Measurements from ENCODE around the gene SLC5A11.

SLC5A11 gene

DNA sequence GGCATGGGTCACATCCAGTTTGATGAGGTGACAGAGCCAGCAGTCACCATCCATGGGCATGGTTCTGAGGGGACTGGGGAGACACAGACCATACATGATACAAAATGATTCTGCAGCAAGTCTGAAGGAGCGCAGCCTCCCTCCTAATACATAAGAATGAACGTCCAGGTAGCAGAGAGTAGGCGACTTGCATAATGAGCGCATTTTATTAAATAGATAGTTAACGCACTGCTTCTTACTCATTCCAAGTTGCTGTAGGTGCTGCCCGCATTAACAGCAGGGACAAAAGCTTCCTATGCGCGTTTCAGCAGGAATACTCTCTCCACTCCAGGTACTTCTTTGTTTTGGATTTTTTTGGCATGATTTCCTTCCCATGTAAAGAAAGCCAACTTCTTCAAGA, 73.8 kb downstream of the SLC5A11 start:
- TF ChIP-seq BHLHE40 (IDR thresholded peaks at IDR 0.05; ENCODE audit: borderline replicate concordance) (no peak), CTBP1 (IDR thresholded peaks at IDR 0.05; ENCODE audit: borderline replicate concordance) (no peak), ARNT (IDR thresholded peaks at IDR 0.05) (no peak), FOXK2 (IDR thresholded peaks at IDR 0.05) (no peak), FOXM1 (IDR thresholded peaks at IDR 0.05; ENCODE audit: borderline replicate concordance) (no peak), SUZ12 (IDR thresholded peaks at IDR 0.05) (no peak), FOXA1 (IDR thresholded peaks at IDR 0.05) (no peak), SP1 (IDR thresholded peaks at IDR 0.05) (no peak), NFRKB (IDR thresholded peaks at IDR 0.05) (no peak), TARDBP (IDR thresholded peaks at IDR 0.05) (no peak), HDGF (IDR thresholded peaks at IDR 0.05; ENCODE audit: borderline replicate concordance) (no peak), ZNF384 (IDR thresholded peaks at IDR 0.05) (no peak)
- TF ChIP-seq, protein P1, sequence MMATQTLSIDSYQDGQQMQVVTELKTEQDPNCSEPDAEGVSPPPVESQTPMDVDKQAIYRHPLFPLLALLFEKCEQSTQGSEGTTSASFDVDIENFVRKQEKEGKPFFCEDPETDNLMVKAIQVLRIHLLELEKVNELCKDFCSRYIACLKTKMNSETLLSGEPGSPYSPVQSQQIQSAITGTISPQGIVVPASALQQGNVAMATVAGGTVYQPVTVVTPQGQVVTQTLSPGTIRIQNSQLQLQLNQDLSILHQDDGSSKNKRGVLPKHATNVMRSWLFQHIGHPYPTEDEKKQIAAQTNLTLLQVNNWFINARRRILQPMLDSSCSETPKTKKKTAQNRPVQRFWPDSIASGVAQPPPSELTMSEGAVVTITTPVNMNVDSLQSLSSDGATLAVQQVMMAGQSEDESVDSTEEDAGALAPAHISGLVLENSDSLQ (IDR thresholded peaks at IDR 0.05) = no peak
- ChIA-PET CTCF (no interaction called here), POLR2A (no interaction called here)

DNA sequence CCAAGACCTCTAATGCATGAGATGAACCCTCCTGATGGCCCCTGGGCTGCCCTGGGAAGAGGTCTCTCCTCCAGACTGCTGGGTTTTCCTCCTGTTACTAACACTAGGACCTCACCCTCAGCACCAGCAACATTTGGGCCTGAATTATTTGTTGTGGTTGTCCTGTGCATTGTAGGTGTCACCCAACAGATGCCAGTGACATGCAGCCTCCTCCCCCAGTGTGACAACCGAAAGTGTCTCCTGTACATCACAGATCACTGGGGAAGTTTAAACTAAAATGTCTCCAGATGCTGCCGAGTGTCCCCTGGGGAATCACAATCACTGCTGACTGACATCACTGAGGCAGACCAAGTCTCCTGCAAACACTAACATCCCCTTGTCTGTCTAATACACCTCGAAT, 74.8 kb downstream of the SLC5A11 start:
- CTCF ChIA-PET = no interaction called here
- no peak for DNase-seq (ENCODE audit: extremely low spot score)
- TF ChIP-seq CTBP1 (IDR thresholded peaks at IDR 0.05; ENCODE audit: borderline replicate concordance) = no peak
- POLR2A ChIA-PET = no interaction called here

More for the DNA sequence above, 73.8 kb downstream of the SLC5A11 start:
- no peak for DNase-seq (ENCODE audit: extremely low spot score)

DNA sequence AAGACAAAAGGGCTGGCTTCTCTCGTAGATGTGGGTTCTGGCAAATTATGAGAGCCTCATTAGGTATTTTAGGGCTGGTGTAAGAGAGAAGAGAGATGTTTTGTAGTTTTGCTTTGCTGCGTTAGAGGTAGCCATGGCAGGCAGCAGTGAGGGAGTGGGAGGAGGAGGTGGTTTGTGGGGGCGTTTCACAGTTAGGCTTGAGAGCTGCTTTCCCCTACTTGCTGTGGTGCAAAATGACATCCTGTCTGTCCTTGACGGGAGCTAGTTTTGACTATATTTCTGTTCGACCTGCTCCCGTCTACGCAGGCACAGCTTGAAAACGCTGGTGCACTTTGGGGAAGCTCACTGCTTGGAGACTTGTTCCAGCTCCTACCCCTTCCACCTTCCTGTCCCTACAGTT, 75.5 kb downstream of the SLC5A11 start:
- POLR2A ChIA-PET = no interaction called here
- no peak for DNase-seq (ENCODE audit: extremely low spot score)
- CTCF ChIA-PET = no interaction called here
- TF ChIP-seq, protein P1 (IDR thresholded peaks at IDR 0.05) = no peak
- TF ChIP-seq ARNT (IDR thresholded peaks at IDR 0.05) (no peak), TARDBP (IDR thresholded peaks at IDR 0.05) (no peak), FOXA1 (IDR thresholded peaks at IDR 0.05) (no peak), ZNF384 (IDR thresholded peaks at IDR 0.05) (no peak), L3MBTL2 (conservative IDR thresholded peaks at IDR 0.05) (no peak), HDGF (IDR thresholded peaks at IDR 0.05; ENCODE audit: borderline replicate concordance) (no peak), LEF1 (IDR thresholded peaks at IDR 0.05; ENCODE audit: borderline replicate concordance) (no peak), SP1 (IDR thresholded peaks at IDR 0.05) (no peak)

DNA sequence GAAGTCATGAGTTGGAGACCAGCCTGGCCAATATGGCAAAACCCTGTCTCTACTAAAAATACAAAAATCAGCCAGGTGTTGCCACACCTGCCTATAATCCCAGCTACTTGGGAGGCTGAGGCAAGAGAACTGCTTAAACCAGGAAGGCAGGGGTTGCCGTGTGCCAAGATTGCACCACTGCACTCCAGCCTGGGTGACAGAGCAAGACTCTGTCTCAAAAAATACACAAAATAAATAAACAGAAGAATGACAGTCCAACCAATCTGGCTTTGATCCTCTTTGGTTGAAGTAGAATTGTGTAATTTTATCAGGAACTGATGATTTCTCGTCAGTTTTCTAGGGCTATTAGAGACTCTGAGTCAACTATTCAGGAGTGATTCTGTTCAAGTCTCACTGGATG, 79.4 kb downstream of the SLC5A11 start:
- TF ChIP-seq HDGF (IDR thresholded peaks at IDR 0.05; ENCODE audit: borderline replicate concordance) (no peak), BHLHE40 (IDR thresholded peaks at IDR 0.05; ENCODE audit: borderline replicate concordance) (no peak), CTBP1 (IDR thresholded peaks at IDR 0.05; ENCODE audit: borderline replicate concordance) (no peak), TARDBP (IDR thresholded peaks at IDR 0.05) (no peak), NFRKB (IDR thresholded peaks at IDR 0.05) (no peak), FOXK2 (IDR thresholded peaks at IDR 0.05) (no peak), SP1 (IDR thresholded peaks at IDR 0.05) (no peak), ARNT (IDR thresholded peaks at IDR 0.05) (no peak), LEF1 (IDR thresholded peaks at IDR 0.05; ENCODE audit: borderline replicate concordance) (no peak), ZNF384 (IDR thresholded peaks at IDR 0.05) (no peak), FOXM1 (IDR thresholded peaks at IDR 0.05; ENCODE audit: borderline replicate concordance) (no peak), L3MBTL2 (conservative IDR thresholded peaks at IDR 0.05) (no peak), SUZ12 (IDR thresholded peaks at IDR 0.05) (no peak), ELF4 (IDR thresholded peaks at IDR 0.05) (no peak)
- TF ChIP-seq, protein P1 (IDR thresholded peaks at IDR 0.05) = no peak
- CTCF ChIA-PET = no interaction called here
- no peak for DNase-seq (ENCODE audit: extremely low spot score)
- POLR2A ChIA-PET = interaction anchor here (0.6 kb wide), 1 partner anchor 382 kb away, joined by 4 read pairs; no protein-coding TSS in a partner anchor

DNA sequence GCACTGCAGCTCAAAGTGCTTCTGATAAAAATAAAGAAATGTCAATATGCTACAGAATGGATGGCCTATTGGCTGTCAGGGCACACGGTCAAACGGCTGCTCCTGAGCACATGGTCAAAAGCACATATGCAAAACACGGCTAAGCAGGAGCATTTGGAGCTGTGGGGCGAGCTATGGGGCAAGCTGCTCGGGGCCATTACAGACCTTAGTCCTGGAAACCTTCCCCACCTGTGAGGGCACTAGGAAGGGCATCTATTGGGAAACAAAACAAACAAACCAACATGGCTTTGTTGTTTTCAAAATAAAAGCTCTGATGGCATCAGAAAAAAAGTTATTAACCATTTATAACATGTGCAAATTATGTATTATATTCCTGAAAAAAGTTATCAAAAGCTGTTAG, 83.6 kb downstream of the SLC5A11 start:
- TF ChIP-seq LEF1 (IDR thresholded peaks at IDR 0.05; ENCODE audit: borderline replicate concordance) = no peak
- no peak for TF ChIP-seq FOXA1 (IDR thresholded peaks at IDR 0.05)
- no peak for TF ChIP-seq HDGF (IDR thresholded peaks at IDR 0.05; ENCODE audit: borderline replicate concordance)
- TF ChIP-seq, protein P1 (IDR thresholded peaks at IDR 0.05) = no peak
- no peak for TF ChIP-seq CTBP1 (IDR thresholded peaks at IDR 0.05; ENCODE audit: borderline replicate concordance)
- TF ChIP-seq TARDBP (IDR thresholded peaks at IDR 0.05) = no peak
- no peak for TF ChIP-seq NFRKB (IDR thresholded peaks at IDR 0.05)
- TF ChIP-seq FOXM1 (IDR thresholded peaks at IDR 0.05; ENCODE audit: borderline replicate concordance) = no peak
- no peak for TF ChIP-seq FOXK2 (IDR thresholded peaks at IDR 0.05)
- TF ChIP-seq ELF4 (IDR thresholded peaks at IDR 0.05) = no peak
- TF ChIP-seq SUZ12 (IDR thresholded peaks at IDR 0.05) = no peak
- no peak for TF ChIP-seq ARNT (IDR thresholded peaks at IDR 0.05)
- no peak for TF ChIP-seq L3MBTL2 (conservative IDR thresholded peaks at IDR 0.05)
- no peak for TF ChIP-seq SP1 (IDR thresholded peaks at IDR 0.05)
- TF ChIP-seq BHLHE40 (IDR thresholded peaks at IDR 0.05; ENCODE audit: borderline replicate concordance) = no peak
- TF ChIP-seq ZNF384 (IDR thresholded peaks at IDR 0.05) = no peak
- POLR2A ChIA-PET = no interaction called here
- CTCF ChIA-PET = no interaction called here
- no peak for DNase-seq (ENCODE audit: extremely low spot score)

DNA sequence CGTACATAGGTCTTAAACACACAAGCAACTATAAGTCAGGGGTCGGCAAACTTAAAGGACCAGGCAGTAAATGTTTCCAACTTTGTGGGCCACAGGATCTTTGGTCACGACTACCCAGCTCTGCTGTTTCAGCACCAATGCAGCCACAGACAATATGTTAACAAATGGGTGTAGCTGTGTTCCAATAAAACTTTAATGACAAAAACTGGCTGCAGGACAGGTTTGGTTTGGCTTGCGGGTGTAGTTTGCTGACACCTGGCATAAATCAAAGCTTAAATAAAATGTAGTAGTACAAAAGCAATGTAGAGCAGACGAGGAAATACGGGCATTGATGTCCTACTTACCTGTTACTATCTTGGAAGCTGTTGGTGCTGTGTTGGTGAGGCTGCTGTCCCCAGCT, 84.7 kb downstream of the SLC5A11 start:
- no peak for DNase-seq (ENCODE audit: extremely low spot score)
- ChIA-PET CTCF (no interaction called here), POLR2A (no interaction called here)
- TF ChIP-seq SP1 (IDR thresholded peaks at IDR 0.05) (no peak), NFRKB (IDR thresholded peaks at IDR 0.05) (no peak), LEF1 (IDR thresholded peaks at IDR 0.05; ENCODE audit: borderline replicate concordance) (no peak), FOXK2 (IDR thresholded peaks at IDR 0.05) (no peak), CTBP1 (IDR thresholded peaks at IDR 0.05; ENCODE audit: borderline replicate concordance) (no peak)
